Measurements from ENCODE around the gene MEPCE. TPM values are rescaled to one million over a fixed set of nuclear protein-coding genes. Genes with fewer than 3 reads are reported as not detected.

Gene MEPCE
- total and polyA plus RNA-seq, 9 of the 15 experiments (the other 6 are each of a cell fraction or from before 2014, with no cell fraction given), result 10.9 to 76.3 (median 44.1) TPM

GRCh38 chr7:100380196-100380595 lies 49.4 kb upstream of the MEPCE start:
- H3K79me2 ChIP-seq (ENCODE audit: control insufficient read depth, insufficient read depth, low read length), result no peaks in the 10 kb centered on the region
- H3K4me2 ChIP-seq (ENCODE audit: insufficient read depth, low read length), result no peak overlapping the region
- H3K4me1 ChIP-seq (replicated peaks in 1 of 2; ENCODE audit: control insufficient read depth in 2 of 2, insufficient read depth in 2 of 2, low read length in 2 of 2), result peaks cover 5 to 10% of the 10 kb centered on the region in 2 experiments; a peak in 3 of 5 replicates
- no peak overlapping the region for H3K4me3 ChIP-seq
- no TSS peak for BruUV-seq (replicated peaks)
- H3K27ac ChIP-seq (ENCODE audit: extremely low read depth, low read depth, low read length), result no peak overlapping the region
- in situ Hi-C loops (cut with MboI) (no loop called here), intact Hi-C loops (cut with micrococcal nuclease) (no loop called here)
- no peaks in the 10 kb centered on the region for H3K9me3 ChIP-seq (replicated peaks; ENCODE audit: control insufficient read depth, insufficient read depth, low read depth, low read length)
- ATAC-seq (no peak), FAIRE-seq (no peak), DNase-seq (ENCODE audit: extremely low read depth in 1 of 4, low spot score in 3 of 4) (no peak)
- ChIA-PET POLR2A (no interaction called here), CTCF (ENCODE audit: low intra/inter-chr PET ratio) (interaction anchor here (0.6 kb wide), 1 partner anchor 54 kb away, joined by 3 read pairs; no protein-coding TSS in a partner anchor)
- TF ChIP-seq, protein P1, sequence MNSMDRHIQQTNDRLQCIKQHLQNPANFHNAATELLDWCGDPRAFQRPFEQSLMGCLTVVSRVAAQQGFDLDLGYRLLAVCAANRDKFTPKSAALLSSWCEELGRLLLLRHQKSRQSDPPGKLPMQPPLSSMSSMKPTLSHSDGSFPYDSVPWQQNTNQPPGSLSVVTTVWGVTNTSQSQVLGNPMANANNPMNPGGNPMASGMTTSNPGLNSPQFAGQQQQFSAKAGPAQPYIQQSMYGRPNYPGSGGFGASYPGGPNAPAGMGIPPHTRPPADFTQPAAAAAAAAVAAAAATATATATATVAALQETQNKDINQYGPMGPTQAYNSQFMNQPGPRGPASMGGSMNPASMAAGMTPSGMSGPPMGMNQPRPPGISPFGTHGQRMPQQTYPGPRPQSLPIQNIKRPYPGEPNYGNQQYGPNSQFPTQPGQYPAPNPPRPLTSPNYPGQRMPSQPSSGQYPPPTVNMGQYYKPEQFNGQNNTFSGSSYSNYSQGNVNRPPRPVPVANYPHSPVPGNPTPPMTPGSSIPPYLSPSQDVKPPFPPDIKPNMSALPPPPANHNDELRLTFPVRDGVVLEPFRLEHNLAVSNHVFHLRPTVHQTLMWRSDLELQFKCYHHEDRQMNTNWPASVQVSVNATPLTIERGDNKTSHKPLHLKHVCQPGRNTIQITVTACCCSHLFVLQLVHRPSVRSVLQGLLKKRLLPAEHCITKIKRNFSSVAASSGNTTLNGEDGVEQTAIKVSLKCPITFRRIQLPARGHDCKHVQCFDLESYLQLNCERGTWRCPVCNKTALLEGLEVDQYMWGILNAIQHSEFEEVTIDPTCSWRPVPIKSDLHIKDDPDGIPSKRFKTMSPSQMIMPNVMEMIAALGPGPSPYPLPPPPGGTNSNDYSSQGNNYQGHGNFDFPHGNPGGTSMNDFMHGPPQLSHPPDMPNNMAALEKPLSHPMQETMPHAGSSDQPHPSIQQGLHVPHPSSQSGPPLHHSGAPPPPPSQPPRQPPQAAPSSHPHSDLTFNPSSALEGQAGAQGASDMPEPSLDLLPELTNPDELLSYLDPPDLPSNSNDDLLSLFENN (IDR thresholded peaks at IDR 0.05; ENCODE audit: low read depth in 2 of 2, low read length in 2 of 2), result no peak
- TF ChIP-seq C11orf30 (IDR thresholded peaks at IDR 0.05; ENCODE audit: low read depth), result 0 out of 2 replicates have a peak, but pooled peaks have one; percentile 4
- no peak for TF ChIP-seq PTRF (tag; IDR thresholded peaks at IDR 0.05)
- no peak for TF ChIP-seq LARP7 (IDR thresholded peaks at IDR 0.05)
- TF ChIP-seq PPARD (CRISPR knock-in tag; IDR thresholded peaks at IDR 0.05), result no peak
- peak; percentile 21; the same call in 1 of the 2 replicates for TF ChIP-seq ZNF316 (IDR thresholded peaks at IDR 0.05)
- no peak for TF ChIP-seq ZNF586 (CRISPR knock-in tag; conservative IDR thresholded peaks at IDR 0.05)
- TF ChIP-seq ELF4 (CRISPR knock-in tag; IDR thresholded peaks at IDR 0.05), result no peak
- no peak for TF ChIP-seq SAFB2 (IDR thresholded peaks at IDR 0.05; ENCODE audit: borderline replicate concordance, low read depth, low read length, severe bottlenecking)
- TF ChIP-seq ETS2 (tag; IDR thresholded peaks at IDR 0.05; ENCODE audit: borderline replicate concordance, poor library complexity, severe bottlenecking), result no peak
- TF ChIP-seq MAFG (tag; conservative IDR thresholded peaks at IDR 0.05), result no peak
- TF ChIP-seq MTA2 (IDR thresholded peaks at IDR 0.05; ENCODE audit: low read depth), result no peak
- TF ChIP-seq MITF (IDR thresholded peaks at IDR 0.05), result no peak
- TF ChIP-seq POLR2AphosphoS2 (IDR thresholded peaks at IDR 0.05; ENCODE audit: low read length), result no peak
- peak; percentile 62 for TF ChIP-seq PRDM10 (IDR thresholded peaks at IDR 0.05; ENCODE audit: partially characterized antibody)
- TF ChIP-seq FOXJ3 (CRISPR knock-in tag; IDR thresholded peaks at IDR 0.05), result no peak
- H4K20me1 ChIP-seq (replicated peaks; ENCODE audit: control insufficient read depth, insufficient read depth, low read length), result no peaks in the 10 kb centered on the region
- H3K27me3 ChIP-seq (ENCODE audit: control insufficient read depth in 2 of 2, insufficient read depth in 2 of 2, low read length in 2 of 2), result no peaks in the 10 kb centered on the region
- H2AFZ ChIP-seq (ENCODE audit: low read depth, low read length), result 0 out of 2 replicates have a peak overlapping the region, but pooled peaks have one; percentile 5
- no peaks in the 10 kb centered on the region for H3K9me1 ChIP-seq (ENCODE audit: control insufficient read depth, insufficient read depth, low read length)
- H3K36me3 ChIP-seq (ENCODE audit: control insufficient read depth, insufficient read depth, low read length), result no peaks in the 10 kb centered on the region
- 28% methylated on average over 4 of the region's 4 CpGs for WGBS (ENCODE audit: insufficient coverage, low coverage, missing lambda C conversion rate)
- no peak overlapping the region for H3K9ac ChIP-seq (ENCODE audit: insufficient read depth in 1 of 2, low read depth in 2 of 2, low read length in 2 of 2)
